ENCODE data around the gene THRA. TPM values are rescaled to one million over a fixed set of nuclear protein-coding genes. Genes with fewer than 3 reads are reported as not detected.
A peak's percentile ranks its signal among the peaks of the same experiment; 100 is the strongest.

The THRA gene
- total RNA-seq, 1 experiment from 2014 or later, result 26.7 TPM

DNA sequence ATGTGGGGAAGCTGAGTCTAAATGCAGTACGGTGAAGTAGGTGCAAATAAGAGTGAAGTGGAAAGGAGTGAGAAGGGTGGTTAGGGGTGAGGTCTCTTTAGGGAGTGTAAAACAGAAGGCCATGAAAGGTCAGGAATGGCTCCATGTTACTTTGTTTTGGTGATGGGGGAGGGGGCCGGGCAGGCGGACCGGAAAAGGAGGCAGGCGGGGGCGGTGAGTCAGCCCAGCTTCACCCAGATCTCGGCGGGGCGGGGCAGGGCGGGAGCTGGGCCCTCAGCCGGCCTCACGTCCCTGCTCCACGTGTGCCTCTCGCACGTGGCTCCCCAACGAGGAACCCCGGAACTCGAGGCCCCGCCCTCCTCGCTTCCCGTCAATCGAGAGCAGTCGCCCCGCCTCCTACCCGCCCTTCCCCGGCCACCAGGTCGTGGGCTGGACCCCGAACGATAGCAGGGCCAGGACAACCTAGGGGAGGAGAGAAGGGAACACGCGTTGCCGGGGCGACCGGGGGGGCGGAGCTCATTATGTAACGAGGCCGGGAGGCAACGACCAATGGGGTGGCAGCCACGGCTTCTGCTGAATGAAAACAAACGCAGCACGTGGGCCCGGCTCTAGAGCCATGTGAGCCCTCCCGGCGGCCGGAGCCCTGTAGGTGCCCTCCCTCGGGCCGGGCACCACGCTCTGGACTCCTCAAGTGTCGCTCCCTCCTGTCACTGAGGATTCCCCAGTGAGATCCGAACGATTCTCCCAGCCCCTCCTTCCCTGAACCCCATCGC, 36.3 kb downstream of the THRA start:
- DNase-seq (ENCODE audit: low read depth), result peak; percentile 99

DNA sequence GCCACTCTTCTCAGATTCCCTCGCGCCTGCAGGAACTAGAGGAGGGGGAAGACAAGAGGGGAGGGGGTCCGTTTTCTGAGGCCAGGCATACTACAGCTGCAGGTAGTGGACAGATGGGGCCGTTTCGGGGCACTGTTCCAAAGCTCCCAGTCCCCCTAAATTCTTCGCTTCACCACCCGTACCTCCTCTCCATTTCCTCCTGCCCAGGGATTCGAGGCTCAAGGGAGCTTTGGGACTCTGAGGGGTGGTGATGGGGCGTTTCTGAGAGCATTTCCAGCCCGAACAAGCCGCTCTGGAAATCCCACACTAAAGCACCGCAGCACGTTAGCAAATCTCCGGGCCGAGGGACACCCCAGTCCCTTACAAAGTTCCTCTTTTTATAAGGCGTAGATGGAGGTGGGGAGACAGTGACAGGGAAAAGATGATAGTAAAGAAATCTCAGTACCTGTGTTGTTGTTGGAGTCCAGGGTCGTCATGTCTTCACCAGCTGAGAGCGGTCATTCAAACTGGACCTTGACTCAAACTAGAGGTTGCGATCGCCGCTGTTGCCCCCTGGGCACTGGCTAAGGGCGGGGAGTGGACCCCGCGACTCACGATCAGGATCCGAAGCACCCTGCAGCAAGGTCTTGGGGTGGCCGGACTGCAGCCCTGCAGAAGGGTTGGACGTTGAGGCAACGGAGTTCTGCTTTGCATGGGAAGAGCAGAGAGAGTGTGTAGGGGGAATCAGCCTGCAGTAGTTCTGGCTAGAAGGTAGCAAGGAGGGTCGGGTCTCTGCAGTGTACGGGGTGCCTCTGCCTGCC, 37.1 kb downstream of the THRA start:
- peak; percentile 33 for DNase-seq (ENCODE audit: low read depth)

DNA sequence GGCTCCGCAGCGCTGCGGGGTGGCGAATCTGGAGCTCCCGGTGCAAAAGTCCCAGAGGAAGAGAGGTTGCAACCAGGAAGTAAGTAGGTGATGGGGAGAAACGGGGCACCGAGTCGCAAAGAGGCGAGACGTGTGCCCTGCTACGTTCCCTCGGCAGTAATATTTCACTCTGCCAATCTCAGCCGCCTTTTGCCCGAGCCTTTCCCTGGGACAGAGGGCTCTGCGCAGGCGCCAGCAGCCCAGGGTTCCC, 37.6 kb downstream of the THRA start, which contains the start of gene NR1D1:
NR1D1 (minus strand) TSS at position 171 of the 250 bp plus-strand sequence. CDS start 495 bp downstream, outside the sequence.
- no peak for DNase-seq (ENCODE audit: low read depth)

DNA sequence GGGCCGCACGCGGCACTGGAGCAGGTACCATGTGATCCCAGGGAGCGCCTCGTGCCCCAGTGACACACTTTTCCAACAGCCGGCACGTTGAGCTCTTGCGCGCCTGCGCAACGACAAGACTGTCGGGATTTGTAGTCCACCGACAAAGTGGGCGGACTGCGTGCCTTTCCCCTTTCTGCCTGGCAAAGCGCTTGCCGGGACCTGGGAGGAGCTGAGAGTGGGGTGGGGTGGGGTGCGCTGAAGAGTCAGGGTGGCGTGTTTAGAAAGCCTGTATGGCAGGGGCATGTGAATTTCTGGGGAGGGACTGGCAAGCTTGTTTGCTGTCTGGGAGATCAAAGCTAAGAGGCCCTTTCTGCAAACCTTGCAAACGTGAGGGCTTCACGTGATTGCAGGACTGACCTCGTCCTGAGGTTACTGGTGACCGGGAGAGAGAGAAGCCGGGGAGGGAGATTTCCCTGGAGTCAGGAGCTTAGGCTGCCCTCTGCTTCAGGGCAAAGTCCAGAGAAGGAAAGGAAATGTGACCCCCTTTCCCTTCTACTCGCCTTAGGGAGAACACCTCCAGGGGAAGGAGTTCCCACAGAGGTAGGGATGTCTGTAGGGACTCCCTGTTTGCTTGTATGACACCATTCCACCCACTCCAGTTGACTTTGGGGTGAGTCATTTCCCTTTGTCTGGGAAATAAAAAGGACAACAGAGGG, 38.1 kb downstream of the THRA start:
- peak; percentile 98 for DNase-seq (ENCODE audit: low read depth)

GRCh38 chr17:40101367-40102210, 38.8 kb downstream of the THRA start:
- DNase-seq (ENCODE audit: low read depth), result no peak

DNA sequence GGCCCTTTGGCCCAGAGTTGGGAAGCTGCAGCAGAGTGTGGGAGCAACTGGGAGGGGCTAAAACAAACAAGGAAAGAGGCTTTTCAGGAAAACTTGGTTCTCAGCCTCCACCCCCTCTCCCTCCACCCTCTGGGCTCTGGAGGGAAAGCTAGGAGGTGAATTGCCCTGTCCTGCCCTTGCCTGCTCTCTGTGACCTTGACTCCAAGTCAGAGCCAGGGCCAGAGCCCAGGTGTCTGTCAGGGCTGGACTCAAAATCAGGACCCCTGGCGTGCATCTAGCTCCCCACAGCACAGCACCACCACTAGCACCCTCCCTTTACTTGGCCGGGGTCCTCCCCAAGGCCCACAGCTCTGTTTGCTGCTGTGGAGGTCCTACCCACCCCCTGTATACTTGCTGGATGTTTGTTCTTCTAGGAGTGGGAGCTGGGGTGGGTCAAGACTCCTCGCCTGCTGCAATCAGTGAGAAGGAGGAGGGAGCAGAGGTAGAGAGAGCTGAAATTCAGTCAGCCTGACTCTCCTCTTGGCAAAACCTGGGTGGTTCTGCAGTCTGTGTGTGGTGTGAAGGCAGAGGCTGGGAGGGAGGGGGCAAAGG, 40.4 kb downstream of the THRA start:
- DNase-seq (ENCODE audit: low read depth), result no peak

DNA sequence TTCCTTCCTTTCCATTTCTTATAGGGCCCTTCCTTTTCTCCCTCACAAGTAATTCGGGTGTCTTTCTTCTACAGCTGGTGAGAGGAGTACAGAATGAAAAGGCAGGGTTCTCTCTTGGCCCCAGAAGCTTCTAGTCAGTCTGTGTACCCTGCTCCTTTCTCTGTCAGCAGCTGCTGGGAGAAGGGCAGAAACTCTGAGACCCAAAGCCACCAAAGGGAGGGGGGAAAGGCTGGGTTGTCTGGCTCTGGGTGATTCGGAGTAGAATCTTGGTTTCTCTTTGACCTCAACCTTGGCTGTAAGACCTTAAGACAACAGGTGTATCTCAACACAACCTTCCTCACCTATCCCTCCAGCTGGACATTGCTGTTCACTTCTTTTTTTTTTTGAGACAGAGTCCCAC, 40.9 kb downstream of the THRA start:
- no peak for DNase-seq (ENCODE audit: low read depth)

GRCh38 chr17:40104594-40105486, 42.1 kb downstream of the THRA start:
- DNase-seq (ENCODE audit: low read depth), result no peak

DNA sequence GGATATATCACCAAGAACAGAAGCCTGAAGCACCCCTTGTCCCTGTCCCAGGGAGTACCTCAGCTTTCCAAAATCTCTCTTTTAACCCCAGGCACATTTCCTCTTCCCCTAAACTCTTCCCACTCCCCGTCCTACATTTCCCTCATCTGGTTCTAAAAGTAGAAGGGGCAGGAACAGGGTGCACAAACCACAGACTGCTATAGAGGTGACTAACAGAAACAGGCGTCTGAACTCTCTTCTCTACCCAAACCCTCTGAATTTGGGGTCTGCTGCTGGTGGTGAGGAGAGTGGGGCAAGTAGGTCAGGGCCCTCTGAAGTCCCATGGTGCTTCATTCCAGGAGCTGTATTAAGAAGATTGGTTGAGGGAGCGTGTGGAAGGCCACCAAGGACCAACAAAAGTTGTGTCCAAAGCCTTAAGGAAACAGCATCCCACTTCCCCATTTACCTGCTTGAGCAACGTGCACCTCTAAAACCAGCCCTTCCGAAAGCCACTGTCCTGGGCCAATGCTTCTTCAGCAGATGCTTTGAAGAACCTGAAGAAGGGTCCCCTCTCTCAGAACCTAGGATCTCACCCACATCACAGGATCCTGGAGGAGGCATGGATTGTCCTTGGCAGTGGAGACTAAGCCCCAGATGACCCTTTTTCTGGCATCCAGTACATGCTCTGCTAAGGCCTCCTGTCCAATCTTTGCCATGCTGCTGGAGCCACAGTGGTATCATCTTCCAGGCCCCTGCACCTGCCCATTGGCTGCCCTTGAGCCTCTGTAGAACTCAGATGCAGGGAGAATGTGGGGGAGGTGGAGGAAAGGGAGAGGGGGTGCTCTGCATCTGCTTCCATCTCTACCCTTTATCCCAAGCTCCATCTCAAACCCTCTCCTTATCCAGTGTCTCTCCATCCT, 43.3 kb downstream of the THRA start:
- DNase-seq (ENCODE audit: low read depth), result no peak

- no peak for DNase-seq (ENCODE audit: low read depth)
Measured at GRCh38 chr17:40106760-40107521, 44.2 kb downstream of the THRA start.

GRCh38 chr17:40107522-40108174, 44.9 kb downstream of the THRA start:
- no peak for DNase-seq (ENCODE audit: low read depth)

DNA sequence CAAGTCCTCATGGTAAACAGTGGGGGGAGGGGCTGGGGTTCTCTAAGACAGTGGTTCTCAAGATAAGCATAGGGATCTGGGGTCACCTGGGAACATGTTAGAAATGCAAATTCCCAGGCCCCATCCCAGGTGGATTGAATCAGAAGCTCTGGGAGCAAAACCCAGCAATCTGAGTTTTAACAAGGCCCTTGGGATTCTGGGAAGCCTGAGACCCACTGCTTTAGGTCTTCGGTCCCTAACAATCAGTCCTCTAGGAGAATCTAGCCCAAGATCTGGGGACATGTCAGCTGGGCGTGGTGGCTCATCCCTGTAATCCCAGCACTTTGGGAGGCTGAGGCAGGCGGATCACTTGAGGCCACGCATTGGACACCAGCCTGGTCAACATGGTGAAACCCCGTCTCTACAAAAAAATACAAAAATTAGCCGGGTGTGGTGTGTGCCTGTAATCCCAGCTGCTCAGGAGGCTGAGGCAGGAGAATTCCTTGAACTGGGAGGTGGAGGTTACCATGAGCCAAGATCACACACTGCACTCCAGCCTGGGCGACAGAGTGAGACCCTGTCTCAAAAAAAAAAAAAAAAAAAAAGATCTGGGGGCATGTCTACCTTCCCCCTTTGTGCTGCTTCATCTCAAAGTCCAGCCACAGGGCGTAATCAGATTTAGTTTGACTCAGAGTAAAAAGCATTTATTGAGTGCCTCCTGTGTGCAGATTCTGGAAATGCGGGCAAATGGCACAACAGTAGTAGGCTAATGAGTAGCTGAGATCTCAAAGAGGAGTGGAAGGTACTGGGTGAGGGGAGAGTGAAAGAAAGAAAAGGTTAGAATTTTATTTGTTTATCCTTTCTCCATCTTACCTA, 46.4 kb downstream of the THRA start:
- no peak for DNase-seq (ENCODE audit: low read depth)

DNA sequence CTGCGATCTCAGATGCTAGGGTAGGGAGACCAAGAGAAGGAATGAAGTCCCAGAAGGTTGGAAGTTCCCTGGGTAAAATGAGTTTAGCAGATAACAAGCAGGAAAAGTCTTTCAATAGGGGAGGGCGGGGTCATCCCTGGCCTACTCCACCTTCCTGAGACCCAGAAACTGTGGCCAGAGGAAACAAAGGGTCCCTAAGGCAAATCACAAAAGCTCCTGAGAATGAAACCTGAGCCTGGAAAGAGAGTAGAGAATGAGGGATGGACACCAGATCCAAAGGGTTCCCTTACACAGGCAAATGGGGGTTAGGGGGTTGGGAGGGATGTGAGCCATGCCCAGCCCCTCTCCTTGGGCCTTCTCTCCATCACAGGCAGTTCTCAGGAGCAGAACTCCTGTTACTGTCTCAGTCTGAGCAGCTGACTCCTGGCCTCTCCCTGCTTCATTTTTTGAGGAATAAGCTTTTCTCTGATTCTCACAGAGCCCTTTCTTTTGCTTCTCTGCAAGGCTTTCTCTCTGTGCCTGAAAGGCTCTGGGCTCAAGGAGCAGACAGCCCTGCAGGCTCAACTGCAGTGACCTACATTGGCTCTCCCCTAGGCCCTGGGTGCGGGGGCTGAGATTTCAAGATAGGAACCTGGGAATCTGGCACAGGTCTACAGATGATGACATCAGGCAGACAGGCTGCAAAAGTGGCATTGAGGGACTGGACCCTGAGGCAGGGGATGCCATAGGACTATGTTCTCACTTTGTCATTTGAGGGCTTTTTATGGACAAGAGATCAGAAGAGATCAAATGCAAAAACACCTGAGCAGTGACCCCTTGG, 47.5 kb downstream of the THRA start:
- DNase-seq (ENCODE audit: low read depth), result no peak

DNA sequence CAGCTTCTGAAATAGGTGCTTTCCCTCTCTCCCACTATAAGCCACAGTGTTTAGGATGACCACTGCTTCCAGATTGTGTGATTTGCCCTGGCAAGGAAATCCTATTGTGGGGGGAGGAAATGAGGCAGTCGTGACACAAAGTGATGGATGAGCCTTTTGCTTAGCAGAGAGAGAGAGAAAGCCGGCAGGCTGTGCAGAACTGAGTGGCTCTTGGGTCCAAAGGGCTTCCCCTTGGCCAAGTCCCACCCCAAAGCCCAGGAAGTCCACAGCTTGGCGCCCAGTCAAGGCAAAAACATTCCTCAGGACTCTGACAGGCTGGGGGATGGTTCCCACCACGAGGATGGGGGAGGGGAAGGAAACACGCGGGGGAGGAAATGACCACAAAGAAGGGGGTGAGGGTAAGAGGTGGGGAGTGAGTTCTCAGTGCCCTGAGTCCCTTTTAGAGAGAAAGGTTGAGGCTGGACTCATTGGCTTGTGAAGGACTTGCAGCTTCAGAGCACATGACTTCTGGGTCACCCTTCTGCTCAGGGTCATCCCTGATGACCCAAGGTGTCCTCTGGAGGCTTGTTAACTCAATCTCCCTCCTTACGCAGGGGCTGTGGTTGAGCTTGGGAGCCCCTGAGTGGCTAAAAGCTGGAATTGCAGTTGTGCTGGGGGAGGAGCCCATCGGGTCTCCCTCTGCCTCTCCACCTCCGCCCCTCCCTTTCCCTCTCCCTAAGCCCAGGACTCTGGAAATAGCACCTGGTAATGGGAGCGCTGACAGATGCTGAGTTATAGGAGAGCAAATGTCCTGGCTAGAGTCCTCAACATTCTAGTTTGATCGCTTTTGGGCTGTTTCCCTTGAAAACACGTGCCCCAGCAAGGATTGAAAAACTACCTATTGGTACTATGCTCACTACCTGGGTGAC, 48.7 kb downstream of the THRA start:
- peak; percentile 94 for DNase-seq (ENCODE audit: low read depth)

DNA sequence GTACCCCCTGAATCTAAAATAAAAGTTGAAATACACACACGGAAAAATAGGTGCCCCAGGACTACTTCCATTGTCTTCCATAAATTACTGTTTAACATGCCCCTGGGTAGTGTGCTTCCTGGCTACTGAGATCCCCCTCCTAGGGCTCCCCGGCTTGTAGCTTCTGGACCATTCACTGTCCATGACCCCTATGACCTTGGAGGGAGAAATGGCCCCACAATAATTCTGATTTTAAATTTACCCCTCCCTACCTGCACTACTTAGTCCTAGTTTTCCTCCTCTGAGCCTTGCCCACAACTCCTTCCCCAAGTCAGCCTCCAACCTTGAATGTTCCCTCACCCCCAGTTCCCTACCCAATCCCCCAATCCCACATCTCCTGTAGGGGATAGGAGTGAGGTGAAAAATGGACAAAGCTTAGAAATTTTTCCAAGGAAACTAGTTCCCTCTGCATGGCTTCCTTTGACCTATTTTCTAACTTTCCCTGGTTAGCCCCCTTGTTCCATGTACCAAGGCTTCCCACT, 49.5 kb downstream of the THRA start:
- DNase-seq (ENCODE audit: low read depth), result no peak
